Measurements from ENCODE around the gene RAE1. TPM values are rescaled to one million over a fixed set of nuclear protein-coding genes. Genes with fewer than 3 reads are reported as not detected.

The RAE1 gene
- total RNA-seq, 2 donors from 2014 or later = 21.7 to 49.9 TPM

DNA sequence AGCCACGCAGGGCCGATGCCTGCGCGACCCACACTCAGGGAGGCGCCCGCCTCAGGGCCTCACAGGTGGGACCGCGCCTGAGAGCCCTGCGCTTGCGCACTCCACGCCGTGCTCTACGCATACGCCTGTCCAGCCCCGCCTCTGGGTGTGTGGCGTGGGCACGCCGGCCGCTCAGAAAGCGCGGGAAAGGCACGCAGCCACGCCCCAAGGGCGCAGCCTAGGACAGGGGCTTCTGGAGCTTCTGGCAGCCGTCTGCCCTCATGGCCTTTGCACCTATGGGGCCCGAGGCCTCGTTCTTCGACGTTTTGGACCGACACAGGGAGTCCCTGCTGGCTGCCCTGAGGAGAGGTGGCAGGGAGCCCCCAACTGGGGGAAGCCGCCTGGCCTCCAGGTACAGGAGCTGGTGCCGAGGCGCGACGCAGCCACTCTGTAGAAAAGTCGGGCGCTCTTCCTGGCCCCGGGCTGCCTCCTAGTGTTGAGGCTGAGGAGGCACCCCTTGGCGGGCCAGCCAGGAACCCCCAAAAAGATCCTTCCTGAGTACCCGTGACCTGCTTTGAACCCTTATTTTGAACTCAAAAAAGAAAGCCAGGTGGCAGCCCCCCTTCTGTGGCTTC is 21.3 kb upstream of the RAE1 start, which contains the start of gene SPO11:
TSS of gene SPO11 (plus strand) at position 196 of the 614 bp plus-strand sequence. CDS start at position 261, 65 bp downstream.
- Histone ChIP-seq H3K27ac (no peak within 1 kb of the TSS), H3K27me3 (replicated peaks; ENCODE audit: insufficient read depth) (no peaks in the 10 kb centered on the region), H3K9me3 (no peaks in the 10 kb centered on the region), H3K4me1 (replicated peaks) (no peaks in the 10 kb centered on the region), H3K36me3 (no peaks in the 10 kb centered on the region), H3K4me3 (no peak within 1 kb of the TSS)
- no peak for TF ChIP-seq POLR2A (IDR thresholded peaks at IDR 0.05)
- TF ChIP-seq POLR2AphosphoS5 (IDR thresholded peaks at IDR 0.05) = no peak
- TF ChIP-seq, protein P1, sequence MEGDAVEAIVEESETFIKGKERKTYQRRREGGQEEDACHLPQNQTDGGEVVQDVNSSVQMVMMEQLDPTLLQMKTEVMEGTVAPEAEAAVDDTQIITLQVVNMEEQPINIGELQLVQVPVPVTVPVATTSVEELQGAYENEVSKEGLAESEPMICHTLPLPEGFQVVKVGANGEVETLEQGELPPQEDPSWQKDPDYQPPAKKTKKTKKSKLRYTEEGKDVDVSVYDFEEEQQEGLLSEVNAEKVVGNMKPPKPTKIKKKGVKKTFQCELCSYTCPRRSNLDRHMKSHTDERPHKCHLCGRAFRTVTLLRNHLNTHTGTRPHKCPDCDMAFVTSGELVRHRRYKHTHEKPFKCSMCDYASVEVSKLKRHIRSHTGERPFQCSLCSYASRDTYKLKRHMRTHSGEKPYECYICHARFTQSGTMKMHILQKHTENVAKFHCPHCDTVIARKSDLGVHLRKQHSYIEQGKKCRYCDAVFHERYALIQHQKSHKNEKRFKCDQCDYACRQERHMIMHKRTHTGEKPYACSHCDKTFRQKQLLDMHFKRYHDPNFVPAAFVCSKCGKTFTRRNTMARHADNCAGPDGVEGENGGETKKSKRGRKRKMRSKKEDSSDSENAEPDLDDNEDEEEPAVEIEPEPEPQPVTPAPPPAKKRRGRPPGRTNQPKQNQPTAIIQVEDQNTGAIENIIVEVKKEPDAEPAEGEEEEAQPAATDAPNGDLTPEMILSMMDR (IDR thresholded peaks at IDR 0.05) = peak in 2 of 4 experiments; percentile 14 to 21
- intact Hi-C loops (cut with DNase I) = no loop called here
- WGBS = 82% methylated on average over 40 of the region's 40 CpGs
- no peak for DNase-seq (ENCODE audit: low spot score)

DNA sequence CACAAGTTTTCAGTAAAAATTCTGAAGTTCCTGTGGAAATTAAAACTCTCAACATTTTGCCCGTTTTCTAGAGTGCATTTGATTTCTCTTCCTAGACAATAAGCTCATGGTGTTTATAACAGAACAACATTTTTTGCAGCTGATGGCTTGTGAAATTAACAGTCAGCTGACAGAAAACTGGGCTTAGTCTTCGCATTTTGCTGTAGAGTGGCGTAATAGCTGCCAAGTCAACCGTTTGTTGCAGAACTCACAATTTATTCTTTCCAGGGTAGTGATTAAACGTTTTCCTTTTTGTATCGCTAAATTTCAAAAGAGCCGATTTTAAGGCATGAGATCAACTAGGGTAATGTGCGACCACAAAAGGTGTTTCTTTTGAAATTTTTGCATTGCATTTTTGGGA is 20.1 kb upstream of the RAE1 start:
- Histone ChIP-seq H3K36me3 (no peaks in the 10 kb centered on the region), H3K27me3 (replicated peaks; ENCODE audit: insufficient read depth) (no peaks in the 10 kb centered on the region), H3K4me1 (replicated peaks) (no peaks in the 10 kb centered on the region), H3K27ac (no peak overlapping the region), H3K4me3 (no peak overlapping the region), H3K9me3 (no peaks in the 10 kb centered on the region)
- no peak for TF ChIP-seq POLR2A (IDR thresholded peaks at IDR 0.05)
- TF ChIP-seq, protein P1 (IDR thresholded peaks at IDR 0.05) = no peak
- no peak for TF ChIP-seq POLR2AphosphoS5 (IDR thresholded peaks at IDR 0.05)
- intact Hi-C loops (cut with DNase I) = no loop called here
- DNase-seq (ENCODE audit: low spot score) = no peak
- WGBS = 57% methylated on average over 8 of the region's 8 CpGs

DNA sequence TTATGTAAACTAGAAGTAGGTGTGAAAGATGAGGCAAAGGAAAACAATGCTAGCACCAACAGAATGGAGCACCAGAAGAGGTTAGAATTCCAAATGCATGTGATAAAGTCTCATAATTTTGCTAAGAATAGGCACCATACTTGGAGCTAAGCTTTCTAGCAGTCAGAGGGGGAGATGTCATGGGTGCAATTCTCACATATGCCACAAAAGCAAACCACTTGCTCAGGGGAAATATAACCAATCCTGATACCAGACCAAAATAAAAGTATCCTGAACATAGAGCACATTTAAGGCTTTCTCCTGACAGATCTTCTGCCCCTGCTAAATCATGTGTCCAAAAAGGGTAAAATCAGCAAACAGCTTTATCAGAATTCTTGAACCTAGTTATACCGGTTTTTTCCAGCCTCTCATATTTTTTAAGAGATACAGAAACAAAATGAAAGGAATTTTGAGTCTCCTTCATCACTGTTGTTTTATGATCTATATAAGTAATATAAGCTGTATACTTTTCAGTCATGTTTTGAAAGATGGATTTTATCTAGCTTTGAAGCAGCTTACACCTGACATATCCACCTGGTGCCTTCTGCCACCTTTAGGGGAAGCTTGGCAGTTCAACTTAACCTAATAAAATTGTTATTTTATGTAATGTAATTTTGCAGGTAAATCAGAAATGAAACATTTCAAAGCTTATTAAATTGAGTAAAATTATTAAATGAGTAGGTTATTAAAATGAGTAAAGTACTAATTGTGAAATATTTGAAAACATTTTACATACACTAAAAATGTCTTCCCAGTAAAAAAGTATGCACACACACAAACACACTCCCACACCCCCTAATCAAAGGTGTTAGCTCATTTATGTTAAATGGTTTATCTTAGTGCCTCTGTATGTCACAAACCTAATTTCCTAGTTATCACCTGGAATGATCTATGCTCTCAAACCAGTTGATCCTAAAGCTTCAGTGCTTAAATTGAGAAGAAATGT is 18.7 kb upstream of the RAE1 start:
- DNase-seq (ENCODE audit: low spot score) = no peak

DNA sequence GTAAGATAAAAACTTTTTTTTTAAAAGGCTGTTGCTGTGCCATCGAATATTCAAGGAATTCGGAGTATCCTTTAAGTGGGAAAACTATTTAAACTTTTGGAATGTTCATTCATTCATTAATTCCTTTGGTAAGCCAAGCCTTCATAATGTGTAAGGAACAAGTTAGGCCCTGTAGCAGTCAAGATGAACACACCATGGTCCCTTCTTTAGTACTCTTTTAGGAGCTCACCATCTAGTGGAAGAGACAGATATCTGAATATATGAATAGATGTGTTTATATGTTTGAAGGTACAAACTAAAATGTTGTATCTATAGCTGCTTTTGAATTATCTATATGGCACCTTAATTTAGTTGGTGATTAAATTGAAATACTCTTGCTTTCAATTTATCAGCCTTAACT is 15.7 kb upstream of the RAE1 start:
- Histone ChIP-seq H3K9me3 (no peaks in the 10 kb centered on the region), H3K4me1 (replicated peaks) (no peaks in the 10 kb centered on the region), H3K36me3 (no peaks in the 10 kb centered on the region), H3K4me3 (no peak overlapping the region), H3K27ac (no peak overlapping the region), H3K27me3 (replicated peaks; ENCODE audit: insufficient read depth) (no peaks in the 10 kb centered on the region)
- WGBS = 89% methylated on average over 2 of the region's 2 CpGs
- no peak for DNase-seq (ENCODE audit: low spot score)
- intact Hi-C loops (cut with DNase I) = no loop called here
- TF ChIP-seq, protein P1 (IDR thresholded peaks at IDR 0.05) = peak in 1 of 4 experiments; percentile 26
- TF ChIP-seq POLR2A (IDR thresholded peaks at IDR 0.05) = no peak

More for the DNA sequence above, 18.7 kb upstream of the RAE1 start:
- H3K36me3 ChIP-seq = no peaks in the 10 kb centered on the region
- no peak overlapping the region for H3K4me3 ChIP-seq
- TF ChIP-seq POLR2A (IDR thresholded peaks at IDR 0.05) = no peak
- TF ChIP-seq POLR2AphosphoS5 (IDR thresholded peaks at IDR 0.05) = no peak
- TF ChIP-seq, protein P1 (IDR thresholded peaks at IDR 0.05) = peak in 2 of 4 experiments; percentile 58 to 63
- no peak overlapping the region for H3K27ac ChIP-seq
- no peaks in the 10 kb centered on the region for H3K4me1 ChIP-seq (replicated peaks)
- intact Hi-C loops (cut with DNase I) = no loop called here
- no peaks in the 10 kb centered on the region for H3K9me3 ChIP-seq
- 38% methylated on average over 1 of the region's 1 CpG for WGBS
- H3K27me3 ChIP-seq (replicated peaks; ENCODE audit: insufficient read depth) = no peaks in the 10 kb centered on the region

Measured in prostate gland (tissue), 2 donors.